GM12891 (cell line): Measurements from ENCODE around the gene ATP6V1B1.

Experiments used
- POLR2A ChIP-seq: IDR thresholded peaks from 2 replicates; pipeline ENCODE4 v1.6.1; 2011; ENCODE audit warnings: low read depth, low read length, control low read depth
- POLR2AphosphoS5 ChIP-seq: IDR thresholded peaks from 2 replicates; pipeline ENCODE4 v1.6.1; 2011; ENCODE audit warnings: low read depth, low read length, control low read depth
- SPI1 ChIP-seq: IDR thresholded peaks from 2 replicates; pipeline ENCODE4 v1.6.1; 2011; ENCODE audit warnings: low read depth, low read length, control low read depth
- TAF1 ChIP-seq: IDR thresholded peaks from 2 replicates; pipeline ENCODE4 v1.6.1; 2011; ENCODE audit warnings: low read depth, low read length, control low read depth

- no peak for TF ChIP-seq POLR2AphosphoS5
- no peak for TF ChIP-seq POLR2A
- TF ChIP-seq TAF1: no peak
- no peak for TF ChIP-seq SPI1
Observed at GRCh38 chr2:70887208-70887549, 48.5 kb upstream of the ATP6V1B1 start.
